ENCODE measurements around the gene SBSN. TPM values are rescaled to one million over a fixed set of nuclear protein-coding genes. Genes with fewer than 3 reads are reported as not detected.

Gene SBSN
- total RNA-seq, 1 donor, result 4.1 TPM

- DNase-seq (ENCODE audit: low read depth), result no peak
- no peak within 1 kb of the TSS for H3K4me3 ChIP-seq (ENCODE audit: low read depth, low read length)
Observed at GRCh38 chr19:35533201-35533821, 5.2 kb upstream of the SBSN start, which contains the start of gene GAPDHS. Gene GAPDHS, plus strand, starts transcription at chr19:35533456. Its CDS starts 72 bp downstream, at chr19:35533528.

GRCh38 chr19:35531291-35531690 is 3.2 kb upstream of the SBSN start:
- TF ChIP-seq CTCF (IDR thresholded peaks at IDR 0.05; ENCODE audit: insufficient read depth, low read length), result no peak
- DNase-seq (ENCODE audit: low read depth), result no peak

More at GRCh38 chr19:35533201-35533821, 5.2 kb upstream of the SBSN start, which contains the start of gene GAPDHS:
- TF ChIP-seq CTCF (IDR thresholded peaks at IDR 0.05; ENCODE audit: insufficient read depth, low read length), result no peak

GRCh38 chr19:35529241-35530218 is 1.4 kb upstream of the SBSN start:
- no peak overlapping the region for H3K4me3 ChIP-seq (ENCODE audit: low read depth, low read length)
- DNase-seq (ENCODE audit: low read depth), result no peak
- TF ChIP-seq CTCF (IDR thresholded peaks at IDR 0.05; ENCODE audit: insufficient read depth, low read length), result no peak

More at GRCh38 chr19:35531291-35531690, 3.2 kb upstream of the SBSN start:
- no peak overlapping the region for H3K4me3 ChIP-seq (ENCODE audit: low read depth, low read length)

- no peak for TF ChIP-seq CTCF (IDR thresholded peaks at IDR 0.05; ENCODE audit: insufficient read depth, low read length)
- H3K4me3 ChIP-seq (ENCODE audit: low read depth, low read length), result no peak overlapping the region
- DNase-seq (ENCODE audit: low read depth), result no peak
Observed at GRCh38 chr19:35525873-35526272, 2.2 kb downstream of the SBSN start.

GRCh38 chr19:35524181-35524837 is 3.8 kb downstream of the SBSN start:
- TF ChIP-seq CTCF (IDR thresholded peaks at IDR 0.05; ENCODE audit: insufficient read depth, low read length), result no peak
- no peak for DNase-seq (ENCODE audit: low read depth)
- H3K4me3 ChIP-seq (ENCODE audit: low read depth, low read length), result no peak overlapping the region

- H3K4me3 ChIP-seq (ENCODE audit: low read depth, low read length), result no peak overlapping the region
- no peak for DNase-seq (ENCODE audit: low read depth)
- no peak for TF ChIP-seq CTCF (IDR thresholded peaks at IDR 0.05; ENCODE audit: insufficient read depth, low read length)
Observed at GRCh38 chr19:35522745-35523327, 5.3 kb downstream of the SBSN start.

Measured in fibroblast of the aortic adventitia (primary cell).